GM12865 (cell line): ENCODE measurements around the gene MAS1.

Experiments used
- DNase-seq: peaks from one replicate; pipeline ENCODE4 v3.0.0; 2010; ENCODE audit warnings: low read depth
- H3K4me3 ChIP-seq: 2 replicates; pipeline ENCODE4 v1.5.1; 2011; ENCODE audit warnings: mild to moderate bottlenecking, low read depth, low read length, control low read depth
- CTCF ChIP-seq: IDR thresholded peaks from 2 replicates; pipeline ENCODE4 v1.5.1; 2011; ENCODE audit warnings: low read length, control low read depth, low read depth, inconsistent platforms; ENCODE audit not compliant: insufficient read depth; ENCODE audit errors: missing control alignments

The MAS1 gene

GRCh38 chr6:159926542-159927203 lies 35.9 kb downstream of the MAS1 start:
- DNase-seq = no peak
- no peak for TF ChIP-seq CTCF
- no peak overlapping the region for H3K4me3 ChIP-seq

GRCh38 chr6:159929819-159930218 lies 39.0 kb downstream of the MAS1 start:
- peak; percentile 87 for DNase-seq
- no peak overlapping the region for H3K4me3 ChIP-seq
- TF ChIP-seq CTCF = no peak

GRCh38 chr6:159931112-159931511 lies 40.3 kb downstream of the MAS1 start:
- no peak overlapping the region for H3K4me3 ChIP-seq
- DNase-seq = peak; percentile 90
- TF ChIP-seq CTCF = no peak

- DNase-seq = no peak
- no peak overlapping the region for H3K4me3 ChIP-seq
- TF ChIP-seq CTCF = no peak
Observed at GRCh38 chr6:159931846-159932245, 41.1 kb downstream of the MAS1 start.

GRCh38 chr6:159933077-159933476 lies 42.3 kb downstream of the MAS1 start:
- no peak for DNase-seq
- TF ChIP-seq CTCF = no peak
- H3K4me3 ChIP-seq = no peak overlapping the region

- TF ChIP-seq CTCF = no peak
- no peak for DNase-seq
Observed at GRCh38 chr6:159934181-159934580, 43.4 kb downstream of the MAS1 start.

GRCh38 chr6:159935065-159935464 lies 44.3 kb downstream of the MAS1 start:
- H3K4me3 ChIP-seq = no peak overlapping the region
- TF ChIP-seq CTCF = no peak
- no peak for DNase-seq

More at GRCh38 chr6:159934181-159934580, 43.4 kb downstream of the MAS1 start:
- no peak overlapping the region for H3K4me3 ChIP-seq
